GM19239 (cell line): ENCODE data around the gene VWA1.
"Not testable (repeated sequence)": the region's sequence is repeated elsewhere in the genome, so short reads cannot be mapped to it uniquely, and the experiment has no call there.

Experiments used
- DNase-seq: peaks from one replicate; pipeline ENCODE4 v3.0.0; 2011; ENCODE audit warnings: low spot score; ENCODE audit not compliant: insufficient read length
- FAIRE-seq: peaks from 2 replicates; lab custom pipeline; 2011; peaks lifted over from hg19 to GRCh38; lab: Jason Lieb, UNC

VWA1 gene

GRCh38 chr1:1479547-1480487 is 44.3 kb downstream of the VWA1 start:
- FAIRE-seq (no peak), DNase-seq (no peak)

DNA sequence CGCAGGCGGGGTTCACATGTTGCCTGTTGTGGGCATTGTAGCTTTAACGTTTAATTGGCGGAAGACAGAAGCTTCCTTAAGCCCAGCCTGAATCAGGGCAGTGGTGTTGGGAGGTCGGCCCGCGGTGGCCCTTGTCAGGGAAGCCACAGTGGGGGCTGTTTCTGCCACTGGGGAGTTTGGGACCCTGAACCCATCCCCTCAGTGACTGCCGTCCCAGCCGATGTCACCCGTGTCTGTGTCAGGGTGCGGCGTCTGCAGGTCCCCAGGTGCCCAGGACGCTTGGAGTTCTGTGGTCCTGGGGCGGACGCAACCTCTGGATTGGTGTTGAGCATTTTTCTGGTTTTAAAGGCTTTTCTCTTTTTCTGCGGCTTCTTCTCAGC is 45.0 kb downstream of the VWA1 start:
- DNase-seq, FAIRE-seq: not testable (repeated sequence)

- FAIRE-seq, DNase-seq: not testable (repeated sequence)
Measured at GRCh38 chr1:1481811-1482210, 46.3 kb downstream of the VWA1 start.

- DNase-seq (no peak), FAIRE-seq (no peak)
Measured at GRCh38 chr1:1482856-1483255, 47.4 kb downstream of the VWA1 start.

DNA sequence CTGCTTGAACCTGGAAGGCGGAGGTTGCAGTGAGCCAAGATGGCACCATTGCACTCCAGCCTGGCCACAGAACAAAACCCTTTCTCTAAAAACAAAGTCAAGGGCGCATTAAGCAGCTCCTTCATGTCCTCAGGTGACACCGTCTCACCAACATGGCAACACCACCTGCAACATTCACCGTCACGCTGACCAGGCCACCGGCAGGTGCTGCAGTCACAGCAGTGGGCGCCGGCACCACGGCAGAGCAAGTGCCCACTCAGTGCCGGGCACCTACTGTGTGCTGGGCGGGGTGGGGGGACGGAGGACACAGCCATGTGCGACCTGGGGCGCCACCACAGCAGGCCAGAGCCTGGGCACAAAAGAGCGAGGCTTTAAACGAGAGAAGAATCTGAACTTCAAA is 48.2 kb downstream of the VWA1 start:
- FAIRE-seq (no peak), DNase-seq (no peak)

- DNase-seq, FAIRE-seq: not testable (repeated sequence)
Measured at GRCh38 chr1:1484976-1485750, 49.7 kb downstream of the VWA1 start.

GRCh38 chr1:1485755-1486317 is 50.3 kb downstream of the VWA1 start:
- not testable (repeated sequence) for FAIRE-seq

GRCh38 chr1:1487701-1488100 is 52.2 kb downstream of the VWA1 start:
- no peak for FAIRE-seq
- no peak for DNase-seq

More at GRCh38 chr1:1485755-1486317, 50.3 kb downstream of the VWA1 start:
- not testable (repeated sequence) for DNase-seq

DNA sequence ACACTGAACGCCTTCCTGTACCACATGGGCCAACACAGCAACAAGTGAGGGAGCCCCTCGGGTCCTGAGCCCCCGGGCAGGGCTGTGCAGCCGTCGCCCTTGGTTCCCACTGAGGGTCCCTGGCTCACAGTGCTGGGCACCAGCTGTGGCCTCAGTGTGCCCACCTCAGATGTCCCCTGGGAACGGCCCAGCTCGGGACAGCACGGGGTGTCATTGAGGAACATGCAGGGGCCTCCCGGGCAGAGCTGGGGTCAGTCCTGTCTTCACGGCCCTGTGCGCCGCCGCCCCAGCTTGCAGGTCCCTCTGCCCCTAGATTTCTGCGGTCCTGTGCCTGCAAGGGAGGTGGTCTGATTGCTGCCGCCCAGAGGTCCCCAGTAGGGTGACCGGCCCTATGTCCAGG is 53.7 kb downstream of the VWA1 start:
- FAIRE-seq = no peak
- DNase-seq = no peak

- no peak for DNase-seq
- FAIRE-seq = no peak
Measured at GRCh38 chr1:1489861-1490260, 54.4 kb downstream of the VWA1 start.

- no peak for FAIRE-seq
- DNase-seq = no peak
Measured at GRCh38 chr1:1490633-1491230, 55.2 kb downstream of the VWA1 start.

DNA sequence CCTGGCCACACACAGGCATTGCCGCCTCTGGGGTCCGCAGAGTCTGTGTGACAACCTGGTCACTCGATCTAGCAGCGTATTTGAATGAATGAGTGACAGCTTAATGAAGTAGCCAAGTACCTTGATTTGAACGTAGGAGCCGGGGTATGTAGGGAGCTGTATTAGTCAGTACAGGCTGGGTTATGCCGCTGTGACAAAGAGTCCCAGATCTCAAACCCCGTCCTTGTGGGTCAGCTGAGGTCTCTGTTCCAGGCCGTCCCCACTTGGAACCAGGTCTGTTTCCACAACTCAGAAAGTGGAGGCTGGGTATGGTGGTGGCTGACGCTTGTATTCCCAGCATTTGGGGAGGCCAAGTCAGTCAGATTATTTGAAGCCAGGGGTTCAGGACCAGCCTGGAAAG is 56.1 kb downstream of the VWA1 start:
- no peak for DNase-seq

More for the DNA sequence above, 56.1 kb downstream of the VWA1 start:
- FAIRE-seq = no peak
